Muscle of arm (tissue), 12 donors: Measurements from ENCODE around the gene OIT3. TPM values are rescaled to one million over a fixed set of nuclear protein-coding genes. Genes with fewer than 3 reads are reported as not detected.
"Not testable (repeated sequence)": the region's sequence is repeated elsewhere in the genome, so short reads cannot be mapped to it uniquely, and the experiment has no call there.

Experiments
- DNase-seq: peaks from one replicate; pipeline ENCODE4 v3.0.0-alpha.2; 2013
- polyA plus RNA-seq, 12 donors: library from polyadenylated mRNA; unstranded; fragments of 120-200 nt; gene quantifications; one replicate each; pipeline ENCODE4 v1.2.1, GENCODE V29; 2013; ENCODE audit not compliant: insufficient read length in 12 of 12

OIT3 gene
- polyA plus RNA-seq, 12 donors, result 6.1 to 11.8 (median 9.4) TPM; not detected in 1

DNA sequence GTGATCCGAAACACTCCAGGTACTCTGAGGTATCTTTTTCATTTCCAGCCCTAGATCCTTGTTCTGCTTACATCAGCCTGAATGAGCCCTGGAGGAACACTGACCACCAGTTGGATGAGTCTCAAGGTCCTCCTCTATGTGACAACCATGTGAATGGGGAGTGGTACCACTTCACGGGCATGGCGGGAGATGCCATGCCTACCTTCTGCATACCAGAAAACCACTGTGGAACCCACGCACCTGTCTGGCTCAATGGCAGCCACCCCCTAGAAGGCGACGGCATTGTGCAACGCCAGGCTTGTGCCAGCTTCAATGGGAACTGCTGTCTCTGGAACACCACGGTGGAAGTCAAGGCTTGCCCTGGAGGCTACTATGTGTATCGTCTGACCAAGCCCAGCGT lies 5.1 kb downstream of the OIT3 start:
- no peak for DNase-seq

DNA sequence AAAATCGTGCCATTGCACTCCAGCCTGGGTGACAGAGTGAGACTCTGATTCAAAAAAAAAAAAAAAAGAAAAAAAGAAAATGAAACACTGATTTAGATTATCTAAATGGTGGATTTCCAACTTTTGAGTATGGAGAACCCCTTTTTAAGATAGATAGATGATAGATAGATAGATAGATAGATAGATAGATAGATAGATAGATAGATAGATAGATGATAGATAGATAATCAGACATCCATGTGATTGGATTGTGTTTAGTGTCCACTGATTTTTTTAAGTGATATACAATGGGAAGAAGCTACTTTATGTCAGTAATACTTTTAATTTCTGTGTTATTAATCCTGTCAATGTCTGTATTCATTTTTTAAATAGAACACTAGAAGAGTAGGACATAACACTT lies 6.0 kb downstream of the OIT3 start:
- DNase-seq, result no peak

DNA sequence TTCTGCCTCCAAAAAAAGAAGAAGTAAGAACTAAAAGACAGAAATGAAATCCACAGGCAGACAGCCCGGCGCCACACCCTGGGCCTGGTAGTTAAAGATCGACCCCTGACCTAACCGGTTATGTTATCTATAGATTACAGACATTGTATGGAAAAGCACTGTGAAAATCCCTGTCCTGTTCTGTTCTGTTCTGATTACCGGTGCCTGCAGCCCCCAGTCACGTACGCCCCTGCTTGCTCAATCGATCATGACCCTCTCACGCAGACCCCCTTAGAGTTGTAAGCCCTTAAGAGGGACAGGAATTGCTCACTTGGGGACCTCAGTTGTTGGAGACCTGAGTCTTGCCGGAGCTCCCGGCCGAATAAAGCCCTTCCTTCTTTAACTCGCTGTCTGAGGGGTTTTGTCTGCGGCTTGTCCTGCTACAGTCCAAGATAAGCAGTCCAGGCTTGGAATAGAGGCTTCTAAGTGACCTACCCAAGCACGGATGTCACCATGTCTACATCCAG lies 10.5 kb downstream of the OIT3 start:
- not testable (repeated sequence) for DNase-seq

DNA sequence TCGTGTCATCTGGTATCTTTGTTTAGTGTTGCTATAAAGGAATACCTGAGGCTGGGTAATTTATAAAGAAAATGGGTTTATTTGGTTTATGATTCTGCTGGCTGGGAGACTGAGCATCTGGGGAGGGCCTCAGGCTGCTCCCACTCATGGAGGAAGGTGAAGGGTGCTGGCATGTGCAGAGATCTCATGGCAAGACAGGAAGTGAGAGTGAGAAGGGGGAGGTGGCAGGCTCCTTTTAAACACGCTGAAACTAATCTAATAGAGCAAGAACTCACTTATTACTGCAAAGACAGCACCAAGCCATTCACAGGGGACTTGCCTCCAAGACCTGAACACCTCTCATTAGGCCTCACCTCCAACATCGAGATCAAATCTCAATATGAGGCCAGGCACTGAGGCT lies 11.3 kb downstream of the OIT3 start:
- DNase-seq, result no peak

DNA sequence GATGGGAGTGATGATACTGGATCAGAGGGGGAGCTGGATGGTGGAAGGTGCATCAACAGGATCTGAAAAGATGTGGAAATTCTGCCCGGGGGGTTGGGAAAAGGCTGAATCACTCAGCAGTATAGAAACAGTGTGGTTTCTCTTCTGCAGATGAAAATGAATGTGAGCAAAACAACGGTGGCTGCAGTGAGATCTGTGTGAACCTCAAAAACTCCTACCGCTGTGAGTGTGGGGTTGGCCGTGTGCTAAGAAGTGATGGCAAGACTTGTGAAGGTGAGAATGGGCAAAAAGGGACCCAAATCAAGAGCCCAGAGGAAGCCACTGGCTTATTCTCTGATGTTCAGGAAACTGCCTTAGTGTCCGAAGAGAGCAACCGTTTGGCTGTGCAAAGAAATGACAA lies 12.9 kb downstream of the OIT3 start:
- DNase-seq, result no peak

DNA sequence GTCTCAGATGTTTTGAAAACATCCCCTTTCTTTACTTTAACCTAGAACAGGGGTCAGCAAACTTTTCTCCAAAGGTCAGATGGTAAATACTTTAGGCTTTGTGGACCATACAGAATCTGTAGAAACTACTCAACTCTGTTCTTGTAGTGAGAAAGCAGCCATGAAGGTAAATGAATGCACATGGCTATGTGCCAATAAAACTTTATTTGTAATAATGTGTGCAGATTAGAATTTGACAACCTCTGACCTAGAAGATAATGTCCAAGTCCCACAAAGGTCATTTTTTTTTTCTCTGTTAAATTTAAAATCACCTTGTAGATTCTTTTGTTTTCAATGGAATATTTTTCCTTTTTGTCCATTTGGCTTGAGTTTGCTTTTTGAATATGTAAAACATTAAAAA lies 17.2 kb downstream of the OIT3 start:
- DNase-seq, result no peak

DNA sequence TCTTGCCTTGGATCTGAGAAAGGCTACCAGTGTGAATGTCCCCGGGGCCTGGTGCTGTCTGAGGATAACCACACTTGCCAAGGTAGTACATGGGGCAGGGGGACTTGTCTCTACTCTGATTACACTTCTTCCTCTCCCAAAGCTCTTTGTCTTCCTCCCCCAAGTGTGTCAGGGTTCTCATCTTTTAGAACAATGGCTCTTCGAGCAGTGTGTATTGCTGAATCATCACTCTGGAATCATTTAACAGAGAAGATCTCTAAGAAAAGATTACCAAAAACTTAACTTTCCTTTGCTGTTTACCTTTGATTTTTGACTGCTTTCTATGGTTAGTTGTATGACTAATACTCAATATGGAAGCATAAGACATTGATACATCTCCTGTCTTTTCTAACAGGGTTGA lies 18.2 kb downstream of the OIT3 start:
- DNase-seq, result no peak

DNA sequence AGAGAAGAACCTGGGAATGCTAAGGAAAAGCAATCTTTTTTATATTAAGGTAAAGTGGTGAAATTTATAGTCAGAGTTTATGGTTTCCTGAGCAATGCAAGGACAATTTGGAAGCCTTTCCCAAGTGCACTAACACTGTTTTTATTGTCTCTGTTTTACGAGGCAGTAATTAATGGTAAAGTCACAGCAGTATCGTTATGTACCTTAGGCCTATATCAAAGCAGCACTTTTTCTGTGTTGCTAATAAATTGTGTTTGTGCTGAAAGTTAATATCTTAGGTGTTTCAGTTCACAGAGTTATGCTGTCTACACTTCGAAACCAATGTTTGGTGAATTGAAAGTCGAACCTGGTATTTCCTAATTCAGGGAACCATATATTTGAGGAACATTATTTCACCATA lies 19.2 kb downstream of the OIT3 start:
- no peak for DNase-seq

DNA sequence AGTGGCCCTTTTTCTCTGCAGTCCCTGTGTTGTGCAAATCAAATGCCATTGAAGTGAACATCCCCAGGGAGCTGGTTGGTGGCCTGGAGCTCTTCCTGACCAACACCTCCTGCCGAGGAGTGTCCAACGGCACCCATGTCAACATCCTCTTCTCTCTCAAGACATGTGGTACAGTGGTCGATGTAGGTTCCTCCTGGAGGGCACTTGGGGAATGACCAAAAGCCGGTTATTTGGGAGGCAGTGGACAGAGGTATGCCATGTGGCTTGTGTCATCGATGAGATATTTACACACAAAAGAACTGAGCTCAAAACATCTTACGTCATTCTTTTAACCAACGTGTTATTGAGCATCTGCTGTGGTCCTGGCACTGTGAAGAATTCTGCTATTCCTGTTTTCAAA lies 19.7 kb downstream of the OIT3 start:
- no peak for DNase-seq

DNA sequence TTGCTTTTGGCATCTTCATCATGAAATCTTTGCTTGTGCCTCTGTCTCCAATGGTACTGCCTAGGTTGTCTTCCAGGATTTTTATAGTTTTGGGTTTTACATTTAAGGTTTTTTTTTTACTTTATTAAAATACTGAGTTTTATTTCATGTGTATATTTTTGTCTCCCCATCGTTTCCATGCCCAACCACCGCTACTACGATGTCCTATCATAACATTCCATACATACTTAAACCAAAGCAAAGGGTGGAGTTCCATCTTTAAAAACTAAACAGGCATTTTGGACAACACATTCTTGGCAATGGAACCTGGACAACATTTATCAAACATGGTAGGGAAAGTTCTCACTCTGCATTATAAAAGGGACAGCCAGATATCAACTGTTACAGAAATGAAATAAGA lies 23.7 kb downstream of the OIT3 start:
- DNase-seq, result not testable (repeated sequence)

DNA sequence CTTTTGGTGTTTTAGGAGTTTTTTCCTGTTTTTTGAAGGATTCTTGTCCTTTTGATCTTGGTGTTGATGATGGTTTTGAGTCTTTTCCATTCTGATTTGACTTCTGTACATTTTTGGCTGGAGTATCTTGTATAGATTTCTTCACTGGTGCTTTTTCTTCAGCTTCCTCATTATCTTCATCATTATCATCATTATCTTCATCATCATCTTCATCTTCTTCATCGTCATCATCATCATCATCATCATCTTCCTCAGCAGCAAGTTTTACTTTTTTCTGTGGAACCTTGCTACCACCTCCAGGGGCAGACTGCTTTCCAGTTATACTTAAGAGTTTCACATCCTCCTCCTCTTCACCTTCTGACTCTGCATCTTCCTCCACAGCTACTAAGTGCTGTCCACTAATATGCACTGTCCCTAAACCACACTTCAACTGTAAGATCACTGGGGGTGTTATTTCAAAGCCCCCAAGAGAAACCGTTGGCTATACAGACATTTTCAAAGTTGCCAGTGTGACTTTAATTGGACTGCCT lies 24.3 kb downstream of the OIT3 start:
- not testable (repeated sequence) for DNase-seq

DNA sequence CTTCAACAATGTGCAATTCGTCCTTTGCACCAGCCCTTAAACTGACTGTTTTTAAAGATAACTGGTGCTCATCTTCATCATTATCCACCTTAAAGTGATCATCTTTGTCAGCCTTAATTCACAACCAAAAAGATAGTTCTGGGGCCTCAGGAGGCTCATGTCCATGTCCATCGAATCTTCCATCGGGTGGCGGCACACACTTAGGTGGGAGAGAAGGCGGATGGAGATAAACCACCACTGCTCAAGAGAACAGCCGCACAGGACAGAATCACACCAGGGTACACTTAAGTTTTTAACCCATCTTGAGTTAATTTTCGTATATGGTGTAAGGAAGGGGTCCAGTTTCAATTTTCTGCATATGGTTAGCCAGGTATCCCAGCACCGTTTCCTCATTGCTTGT lies 24.8 kb downstream of the OIT3 start:
- no peak for DNase-seq

DNA sequence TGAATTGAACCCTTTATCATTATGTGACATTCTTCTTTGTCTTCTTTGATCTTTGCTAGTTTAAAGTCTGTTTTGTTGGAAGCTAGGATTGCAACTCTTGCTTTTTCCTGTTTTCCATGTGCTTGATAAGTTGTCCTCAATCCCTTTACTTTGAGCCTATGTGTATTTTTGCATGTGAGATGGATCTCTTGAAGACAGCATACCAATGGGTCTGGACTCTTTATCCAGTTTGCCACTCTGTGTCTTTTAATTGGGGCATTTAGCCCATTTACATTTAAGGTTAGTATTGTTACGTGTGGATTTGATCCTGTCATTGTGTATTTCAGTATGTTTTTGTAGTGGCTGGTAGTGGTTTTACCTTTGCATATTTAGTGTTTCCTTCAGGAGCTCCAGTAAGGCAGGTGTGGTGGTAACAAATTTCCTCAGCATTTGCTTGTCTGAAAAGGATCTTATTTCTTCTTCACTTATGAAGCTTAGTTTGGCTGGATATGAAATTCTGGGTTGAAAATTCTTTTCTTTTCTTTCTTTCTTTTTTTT lies 27.7 kb downstream of the OIT3 start:
- DNase-seq, result not testable (repeated sequence)

DNA sequence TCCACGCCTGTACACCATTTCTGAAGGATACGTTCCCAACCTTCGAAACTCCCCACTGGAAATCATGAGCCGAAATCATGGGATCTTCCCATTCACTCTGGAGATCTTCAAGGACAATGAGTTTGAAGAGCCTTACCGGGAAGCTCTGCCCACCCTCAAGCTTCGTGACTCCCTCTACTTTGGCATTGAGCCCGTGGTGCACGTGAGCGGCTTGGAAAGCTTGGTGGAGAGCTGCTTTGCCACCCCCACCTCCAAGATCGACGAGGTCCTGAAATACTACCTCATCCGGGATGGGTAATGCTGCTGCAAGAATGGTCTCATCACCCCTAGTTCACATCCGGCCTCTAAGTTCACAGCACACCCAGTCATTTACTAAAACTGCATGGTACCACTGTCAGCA lies 30.8 kb downstream of the OIT3 start:
- DNase-seq, result no peak

DNA sequence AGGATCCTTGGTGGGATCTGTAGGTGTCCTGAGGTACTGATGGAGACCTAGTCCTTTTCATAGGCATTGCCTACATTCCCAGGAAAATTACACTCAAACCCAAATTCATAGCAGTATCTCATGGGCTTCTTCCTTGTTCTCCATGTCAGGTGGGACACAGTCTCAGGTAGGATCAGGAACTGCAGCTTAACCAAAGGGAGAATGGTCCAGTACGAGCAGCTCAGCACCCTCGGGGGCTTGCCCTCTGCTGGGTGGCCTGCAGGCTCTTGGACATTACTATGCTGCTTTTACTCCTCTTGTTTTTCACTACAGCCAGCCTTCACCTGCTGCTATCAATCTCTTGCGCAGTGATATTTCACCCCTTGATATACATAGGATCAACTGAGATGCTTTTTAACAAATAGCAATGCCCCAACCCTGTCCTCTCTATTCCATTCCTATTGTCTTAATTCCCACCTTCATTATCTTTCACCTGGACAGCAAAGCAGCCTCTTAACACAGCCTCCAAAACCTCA lies 32.5 kb downstream of the OIT3 start:
- no peak for DNase-seq

DNA sequence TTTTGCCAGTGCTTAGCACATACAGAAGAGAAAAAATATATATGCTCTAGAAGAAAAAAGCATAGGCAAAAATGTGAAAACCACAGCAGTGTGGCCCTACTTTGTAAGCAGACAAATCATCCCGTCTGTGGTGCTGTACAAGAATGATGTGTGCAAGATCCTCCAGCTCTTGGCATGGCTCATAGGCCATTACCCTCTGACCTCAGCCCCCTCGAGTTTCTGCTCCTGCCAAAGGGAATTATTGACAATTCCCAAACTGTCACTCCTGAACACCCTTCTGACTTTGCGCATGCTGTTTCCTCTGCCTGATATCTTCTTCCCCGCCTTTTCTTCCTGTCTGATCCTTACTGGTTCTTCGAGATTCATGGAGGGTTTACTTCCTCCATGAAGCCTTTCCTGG lies 33.9 kb downstream of the OIT3 start:
- DNase-seq, result no peak

DNA sequence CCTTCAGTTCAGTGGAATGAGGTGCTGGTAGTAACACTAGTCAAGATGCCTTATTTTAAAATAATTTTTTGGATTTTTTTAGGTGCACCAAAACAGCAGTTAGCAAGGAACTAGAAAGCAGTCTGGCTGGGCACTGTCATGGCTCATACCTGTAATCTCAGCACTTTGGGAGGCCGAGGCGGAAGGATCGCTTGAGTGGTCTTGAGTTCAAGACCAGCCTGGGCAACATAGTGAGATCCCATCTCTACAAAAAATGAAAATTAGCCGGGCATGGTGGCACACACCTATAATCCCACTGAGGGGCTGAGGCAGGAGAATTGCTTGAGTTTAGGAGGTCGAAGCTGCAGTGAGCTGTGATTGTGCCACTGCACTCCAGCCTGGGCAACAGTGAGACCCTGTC lies 35.3 kb downstream of the OIT3 start:
- no peak for DNase-seq

DNA sequence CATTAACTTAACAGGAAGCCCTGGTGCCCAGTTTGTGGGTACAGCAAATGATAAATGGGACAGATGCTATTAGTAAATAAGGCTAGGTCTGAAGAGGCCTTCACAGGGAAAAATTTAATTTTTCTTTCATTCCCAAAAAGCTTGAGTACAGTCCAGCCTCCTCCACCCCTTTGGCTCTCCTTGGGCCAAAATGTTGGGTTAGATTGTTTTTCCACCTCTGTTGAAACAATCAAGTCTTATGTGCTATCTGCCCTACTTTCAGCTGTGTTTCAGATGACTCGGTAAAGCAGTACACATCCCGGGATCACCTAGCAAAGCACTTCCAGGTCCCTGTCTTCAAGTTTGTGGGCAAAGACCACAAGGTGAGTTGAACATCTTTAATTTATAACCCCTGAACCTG lies 36.7 kb downstream of the OIT3 start:
- DNase-seq, result peak; percentile 29

DNA sequence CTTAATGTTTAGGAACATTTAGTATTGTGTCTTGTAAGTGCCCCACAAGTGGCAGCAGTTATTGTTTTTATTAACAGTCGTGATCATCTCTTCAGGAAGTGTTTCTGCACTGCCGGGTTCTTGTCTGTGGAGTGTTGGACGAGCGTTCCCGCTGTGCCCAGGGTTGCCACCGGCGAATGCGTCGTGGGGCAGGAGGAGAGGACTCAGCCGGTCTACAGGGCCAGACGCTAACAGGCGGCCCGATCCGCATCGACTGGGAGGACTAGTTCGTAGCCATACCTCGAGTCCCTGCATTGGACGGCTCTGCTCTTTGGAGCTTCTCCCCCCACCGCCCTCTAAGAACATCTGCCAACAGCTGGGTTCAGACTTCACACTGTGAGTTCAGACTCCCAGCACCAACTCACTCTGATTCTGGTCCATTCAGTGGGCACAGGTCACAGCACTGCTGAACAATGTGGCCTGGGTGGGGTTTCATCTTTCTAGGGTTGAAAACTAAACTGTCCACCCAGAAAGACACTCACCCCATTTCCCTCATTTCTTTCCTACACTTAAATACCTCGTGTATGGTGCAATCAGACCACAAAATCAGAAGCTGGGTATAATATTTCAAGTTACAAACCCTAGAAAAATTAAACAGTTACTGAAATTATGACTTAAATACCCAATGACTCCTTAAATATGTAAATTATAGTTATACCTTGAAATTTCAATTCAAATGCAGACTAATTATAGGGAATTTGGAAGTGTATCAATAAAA lies 38.9 kb downstream of the OIT3 start:
- no peak for DNase-seq

DNA sequence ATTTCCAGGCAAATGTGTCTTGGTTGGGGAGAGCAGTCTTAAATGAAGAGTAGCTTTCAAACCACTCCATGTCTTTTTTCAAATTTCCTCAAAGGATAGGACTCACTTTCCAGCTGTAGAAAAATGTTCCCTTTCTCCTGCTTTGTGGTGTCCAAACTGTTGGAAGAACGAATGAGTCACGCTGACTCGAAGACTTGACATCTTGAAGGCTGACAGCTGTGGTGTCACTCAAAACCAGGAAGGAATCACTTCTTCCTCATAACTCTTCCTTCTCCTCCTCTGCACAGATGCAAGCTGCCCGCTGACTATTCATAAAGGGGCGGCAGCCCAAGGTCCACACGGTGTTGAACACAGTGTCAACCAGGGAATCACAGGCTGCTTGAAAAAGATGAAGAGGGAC lies 41.8 kb downstream of the OIT3 start:
- DNase-seq, result no peak

DNA sequence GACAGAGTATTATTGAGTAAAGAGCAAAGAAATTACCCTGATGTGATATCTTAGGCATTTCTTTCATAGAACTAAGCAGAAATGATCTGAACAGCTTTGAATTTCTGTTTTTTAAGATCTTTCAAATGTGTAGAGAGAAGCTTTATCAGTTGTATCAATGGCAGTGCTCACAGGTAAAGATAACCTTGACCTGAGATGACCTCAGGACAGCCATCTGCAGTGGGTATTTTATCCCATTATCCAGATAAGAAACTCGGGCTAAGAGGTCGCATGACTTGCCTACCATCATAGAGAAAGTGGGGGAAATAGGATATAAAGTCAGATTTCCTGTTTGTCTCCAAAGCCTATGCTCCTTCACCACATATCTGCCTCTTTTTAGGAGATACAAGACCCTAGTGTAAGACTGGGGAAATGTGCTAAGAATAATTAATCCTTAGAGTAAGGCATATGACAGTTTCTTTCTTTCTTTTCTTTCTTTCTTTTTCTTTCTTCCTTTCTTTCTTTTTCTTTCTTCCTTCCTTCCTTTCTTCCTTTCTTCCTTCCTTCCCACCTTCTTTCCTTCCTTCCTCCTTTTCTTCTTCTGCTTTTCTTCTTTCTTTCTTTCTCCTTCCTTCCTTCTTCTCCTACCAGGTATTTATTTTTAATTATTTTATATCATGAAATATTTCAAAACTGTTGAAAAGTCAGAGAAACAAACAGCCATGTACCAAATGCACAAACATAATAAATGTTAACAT lies 50.1 kb downstream of the OIT3 start:
- no peak for DNase-seq

DNA sequence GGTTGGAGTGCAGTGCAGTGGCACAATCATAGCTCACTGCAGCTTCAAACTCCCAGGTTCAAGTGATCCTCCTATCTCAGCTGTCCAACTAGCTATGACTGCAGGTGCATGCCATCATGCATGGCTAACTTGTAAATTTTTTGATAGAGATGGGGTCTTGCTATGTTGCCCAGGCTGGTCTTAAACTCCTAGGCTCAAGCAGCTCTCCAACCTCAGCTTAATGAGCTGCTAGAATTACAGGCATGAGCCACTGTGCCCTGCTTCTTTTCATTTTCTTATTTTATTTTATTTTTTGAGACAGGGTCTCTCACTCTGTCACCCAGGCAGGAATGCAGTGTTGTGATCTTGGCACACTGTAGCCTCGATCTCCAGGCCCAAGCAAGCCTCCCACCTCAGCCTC lies 53.4 kb downstream of the OIT3 start:
- no peak for DNase-seq

DNA sequence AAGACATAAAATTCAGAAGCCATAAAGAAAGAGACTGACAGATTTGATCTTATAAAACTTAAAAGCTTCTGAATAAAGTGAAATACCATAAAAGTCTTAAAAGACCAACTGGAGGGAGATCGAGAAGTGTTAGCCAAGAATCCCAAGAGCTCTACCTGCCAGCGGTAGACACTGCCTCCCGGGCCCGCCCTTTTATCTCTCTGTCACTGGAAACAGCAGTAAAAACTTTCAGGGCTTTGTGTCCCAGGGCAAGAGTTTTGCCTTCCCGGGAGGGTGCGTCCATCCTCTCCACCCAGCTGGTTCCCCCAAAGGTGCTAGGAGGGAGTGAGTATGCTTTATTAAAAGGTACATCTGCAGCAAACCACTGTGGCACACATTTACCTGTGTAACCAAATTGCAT lies 55.2 kb downstream of the OIT3 start:
- DNase-seq, result no peak
